Measurements from ENCODE around the gene TLE1. TPM values are rescaled to one million over a fixed set of nuclear protein-coding genes. Genes with fewer than 3 reads are reported as not detected.
A peak's percentile ranks its signal among the peaks of the same experiment; 100 is the strongest.

Gene TLE1
- total RNA-seq, 4 donors from 2014 or later, result 51.5 to 77.3 (median 62.2) TPM

GRCh38 chr9:81602887-81603680, 86.3 kb downstream of the TLE1 start:
- 81 to 88% methylated on average over 2 to 6 of the region's 6 CpGs for WGBS, 2 donors (ENCODE audit: low coverage in 1 of 2)
- in situ Hi-C loops (cut with MboI; ENCODE audit: low pct_ligation_motif_present in 1 of 4, low pct_unique_long_range_greater_than_20kb in 1 of 4, low sequenced_read_pairs in 3 of 4) (loop anchor here in 1 of 4 donors (25.0 kb wide), 3 partner anchors 109 to 234 kb away; no protein-coding TSS in a partner anchor), intact Hi-C loops (cut with DNase I; ENCODE audit: low total_unique reads) (loop anchor here (10.0 kb wide), 1 partner anchor 1848 kb away; no protein-coding TSS in a partner anchor)
- H3K4me3 ChIP-seq, result no peak overlapping the region
- H3K27ac ChIP-seq, result no peak overlapping the region
- no peaks in the 10 kb centered on the region for H3K9me3 ChIP-seq
- peaks cover 0 to 14% (median 0%) of the 10 kb centered on the region in 4 donors for H3K36me3 ChIP-seq
- TF ChIP-seq, protein P1, sequence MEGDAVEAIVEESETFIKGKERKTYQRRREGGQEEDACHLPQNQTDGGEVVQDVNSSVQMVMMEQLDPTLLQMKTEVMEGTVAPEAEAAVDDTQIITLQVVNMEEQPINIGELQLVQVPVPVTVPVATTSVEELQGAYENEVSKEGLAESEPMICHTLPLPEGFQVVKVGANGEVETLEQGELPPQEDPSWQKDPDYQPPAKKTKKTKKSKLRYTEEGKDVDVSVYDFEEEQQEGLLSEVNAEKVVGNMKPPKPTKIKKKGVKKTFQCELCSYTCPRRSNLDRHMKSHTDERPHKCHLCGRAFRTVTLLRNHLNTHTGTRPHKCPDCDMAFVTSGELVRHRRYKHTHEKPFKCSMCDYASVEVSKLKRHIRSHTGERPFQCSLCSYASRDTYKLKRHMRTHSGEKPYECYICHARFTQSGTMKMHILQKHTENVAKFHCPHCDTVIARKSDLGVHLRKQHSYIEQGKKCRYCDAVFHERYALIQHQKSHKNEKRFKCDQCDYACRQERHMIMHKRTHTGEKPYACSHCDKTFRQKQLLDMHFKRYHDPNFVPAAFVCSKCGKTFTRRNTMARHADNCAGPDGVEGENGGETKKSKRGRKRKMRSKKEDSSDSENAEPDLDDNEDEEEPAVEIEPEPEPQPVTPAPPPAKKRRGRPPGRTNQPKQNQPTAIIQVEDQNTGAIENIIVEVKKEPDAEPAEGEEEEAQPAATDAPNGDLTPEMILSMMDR (IDR thresholded peaks at IDR 0.05), result no peak
- no peak for TF ChIP-seq EP300 (IDR thresholded peaks at IDR 0.05; ENCODE audit: low read depth)
- TF ChIP-seq POLR2AphosphoS5 (IDR thresholded peaks at IDR 0.05), result no peak
- TF ChIP-seq POLR2A (IDR thresholded peaks at IDR 0.05), result no peak
- peaks cover 0 to 21% (median 8%) of the 10 kb centered on the region in 4 donors for H3K4me1 ChIP-seq
- no peaks in the 10 kb centered on the region for H3K27me3 ChIP-seq
- no peak for DNase-seq

DNA sequence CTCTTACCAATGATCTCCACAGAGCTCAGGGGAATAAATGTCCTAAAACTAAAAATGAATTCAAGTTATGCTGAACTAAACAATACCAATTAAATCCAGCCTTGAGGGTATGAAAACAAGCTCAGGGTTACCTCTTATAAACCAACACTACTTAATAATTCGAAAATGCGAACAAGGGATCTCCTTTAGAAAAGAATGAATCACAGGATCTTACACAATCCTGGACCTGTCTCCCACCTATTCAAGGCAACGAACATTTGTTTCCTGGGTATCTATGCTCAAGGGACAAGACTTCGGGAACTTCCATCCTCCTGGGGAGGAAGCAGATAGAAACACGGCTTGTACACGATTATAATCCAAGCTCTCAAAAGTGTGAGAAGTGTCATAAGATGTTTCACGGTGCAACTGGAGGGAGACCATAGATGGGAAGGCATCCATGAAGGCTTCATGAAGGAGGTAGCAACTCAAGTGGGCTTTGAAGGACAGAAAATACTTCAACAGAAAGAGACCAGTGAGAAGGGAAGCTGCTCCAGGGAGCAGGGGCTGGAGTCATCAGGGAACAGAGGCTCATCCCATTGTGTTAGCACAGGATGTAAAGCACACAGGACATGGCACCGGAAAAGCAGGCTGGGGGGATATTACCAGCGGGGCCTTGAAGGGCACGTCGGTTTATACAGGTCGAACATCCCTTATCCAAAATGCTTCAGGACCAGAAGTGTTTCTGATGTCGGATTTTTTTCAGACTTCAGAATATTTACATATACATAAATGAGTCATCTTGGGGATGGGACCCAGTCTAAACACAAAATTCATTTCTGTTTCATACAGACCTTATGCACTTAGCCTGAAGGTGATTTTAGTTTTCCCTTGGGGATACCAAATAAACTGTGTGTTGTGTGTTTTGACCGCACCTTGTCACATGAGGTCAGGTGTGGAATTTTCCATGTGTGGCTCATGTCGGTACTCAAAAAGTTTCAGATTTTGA, 87.4 kb downstream of the TLE1 start:
- TF ChIP-seq POLR2AphosphoS5 (IDR thresholded peaks at IDR 0.05) (no peak), POLR2A (IDR thresholded peaks at IDR 0.05) (no peak), EP300 (IDR thresholded peaks at IDR 0.05; ENCODE audit: low read depth) (no peak)
- TF ChIP-seq, protein P1 (IDR thresholded peaks at IDR 0.05), result no peak
- Histone ChIP-seq H3K36me3 (peaks cover 0 to 14% (median 0%) of the 10 kb centered on the region in 4 donors), H3K9me3 (no peaks in the 10 kb centered on the region), H3K27me3 (no peaks in the 10 kb centered on the region), H3K4me3 (no peak overlapping the region), H3K27ac (no peak overlapping the region), H3K4me1 (peaks cover 0 to 26% (median 8%) of the 10 kb centered on the region in 4 donors)
- intact Hi-C loops (cut with DNase I; ENCODE audit: low total_unique reads) (loop anchor here (10.0 kb wide), 1 partner anchor 1847 kb away; no protein-coding TSS in a partner anchor), in situ Hi-C loops (cut with MboI; ENCODE audit: low pct_ligation_motif_present in 1 of 4, low pct_unique_long_range_greater_than_20kb in 1 of 4, low sequenced_read_pairs in 3 of 4) (loop anchor here in 1 of 4 donors (25.0 kb wide), 3 partner anchors 110 to 235 kb away; no protein-coding TSS in a partner anchor)
- 81 to 86% methylated on average over 13 to 15 of the region's 15 CpGs for WGBS, 2 donors (ENCODE audit: low coverage in 1 of 2)
- DNase-seq, result no peak

GRCh38 chr9:81600631-81601030, 88.7 kb downstream of the TLE1 start:
- Histone ChIP-seq H3K4me3 (no peak overlapping the region), H3K27ac (no peak overlapping the region), H3K27me3 (no peaks in the 10 kb centered on the region), H3K4me1 (peaks cover 0 to 26% (median 8%) of the 10 kb centered on the region in 4 donors), H3K36me3 (peaks cover 0 to 17% (median 0%) of the 10 kb centered on the region in 4 donors), H3K9me3 (no peaks in the 10 kb centered on the region)
- 85% methylated on average over 4 of the region's 4 CpGs; no CpG with 5 or more reads in 1 of the 2 donors for WGBS, 2 donors (ENCODE audit: low coverage in 1 of 2)
- no peak for DNase-seq
- TF ChIP-seq POLR2A (IDR thresholded peaks at IDR 0.05), result no peak
- in situ Hi-C loops (cut with MboI; ENCODE audit: low pct_ligation_motif_present in 1 of 4, low pct_unique_long_range_greater_than_20kb in 1 of 4, low sequenced_read_pairs in 3 of 4), result loop anchor here in 1 of 4 donors (25.0 kb wide), 3 partner anchors 112 to 237 kb away; no protein-coding TSS in a partner anchor
- intact Hi-C loops (cut with DNase I; ENCODE audit: low total_unique reads), result loop anchor here (10.0 kb wide), 1 partner anchor 1846 kb away; no protein-coding TSS in a partner anchor

DNA sequence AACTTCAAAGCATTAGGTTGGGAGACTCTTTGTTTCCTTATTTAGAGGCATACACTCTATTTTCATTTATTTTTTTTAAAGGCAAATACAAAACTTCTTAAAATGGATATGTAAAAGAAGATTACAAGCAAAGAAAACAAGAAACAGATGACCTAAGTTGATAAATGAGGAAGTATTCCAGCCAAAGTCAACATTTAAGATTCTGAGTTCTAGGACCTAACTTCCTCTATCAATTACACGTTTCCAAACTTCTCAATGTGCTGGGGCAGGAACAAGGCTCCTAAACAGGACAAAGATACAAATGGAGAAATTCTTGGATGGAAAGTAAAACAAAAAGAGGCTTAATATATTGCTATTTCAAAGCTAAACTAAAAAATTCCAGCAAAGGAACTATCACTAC, 89.5 kb downstream of the TLE1 start:
- Histone ChIP-seq H3K27me3 (no peaks in the 10 kb centered on the region), H3K9me3 (no peaks in the 10 kb centered on the region), H3K4me3 (no peak overlapping the region), H3K36me3 (peaks cover 0 to 17% (median 0%) of the 10 kb centered on the region in 4 donors), H3K4me1 (peaks cover 0 to 26% (median 8%) of the 10 kb centered on the region in 4 donors), H3K27ac (peak overlapping the region in 3 of 4 donors; percentile 7 to 22 (median 11))
- TF ChIP-seq, protein P1 (IDR thresholded peaks at IDR 0.05), result no peak
- TF ChIP-seq POLR2A (IDR thresholded peaks at IDR 0.05), result no peak
- no peak for TF ChIP-seq EP300 (IDR thresholded peaks at IDR 0.05; ENCODE audit: low read depth)
- TF ChIP-seq POLR2AphosphoS5 (IDR thresholded peaks at IDR 0.05), result no peak
- WGBS, 2 donors (ENCODE audit: low coverage in 1 of 2), result 23 to 25% methylated on average over 1 of the region's 1 CpG
- in situ Hi-C loops (cut with MboI; ENCODE audit: low pct_ligation_motif_present in 1 of 4, low pct_unique_long_range_greater_than_20kb in 1 of 4, low sequenced_read_pairs in 3 of 4), result loop anchor here in 1 of 4 donors (25.0 kb wide), 3 partner anchors 112 to 237 kb away; no protein-coding TSS in a partner anchor
- DNase-seq, result no peak
- intact Hi-C loops (cut with DNase I; ENCODE audit: low total_unique reads), result loop anchor here (10.0 kb wide), 1 partner anchor 1845 kb away; no protein-coding TSS in a partner anchor

Measured in transverse colon (tissue), 4 donors.